WTC11 (cell line): Measurements from ENCODE around the gene PRELID1.

Experiments
- RELA ChIP-seq: sonication (generic); formaldehyde crosslinking; IDR thresholded peaks from 2 replicates; pipeline ENCODE4 v1.8.1; 2022; ENCODE audit warnings: missing genetic modification reagents, mild to moderate bottlenecking, borderline replicate concordance
- TF ChIP-seq, protein P1 (sequence below): sonication (generic); formaldehyde crosslinking; IDR thresholded peaks from 2 replicates; pipeline ENCODE4 v1.8.1; 2022; ENCODE audit warnings: missing genetic modification reagents, borderline replicate concordance
- TF ChIP-seq, protein P2 (sequence below): sonication (generic); formaldehyde crosslinking; IDR thresholded peaks from 2 replicates; pipeline ENCODE4 v1.8.1; 2022; ENCODE audit warnings: low read depth, mild to moderate bottlenecking, moderate library complexity, missing genetic modification reagents, borderline replicate concordance
- TF ChIP-seq, protein P3 (sequence below): fragments of 200-600 bp; IDR thresholded peaks from 2 replicates; pipeline ENCODE4 v1.8.0; 2022; ENCODE audit warnings: antibody characterized with exemption

DNA sequence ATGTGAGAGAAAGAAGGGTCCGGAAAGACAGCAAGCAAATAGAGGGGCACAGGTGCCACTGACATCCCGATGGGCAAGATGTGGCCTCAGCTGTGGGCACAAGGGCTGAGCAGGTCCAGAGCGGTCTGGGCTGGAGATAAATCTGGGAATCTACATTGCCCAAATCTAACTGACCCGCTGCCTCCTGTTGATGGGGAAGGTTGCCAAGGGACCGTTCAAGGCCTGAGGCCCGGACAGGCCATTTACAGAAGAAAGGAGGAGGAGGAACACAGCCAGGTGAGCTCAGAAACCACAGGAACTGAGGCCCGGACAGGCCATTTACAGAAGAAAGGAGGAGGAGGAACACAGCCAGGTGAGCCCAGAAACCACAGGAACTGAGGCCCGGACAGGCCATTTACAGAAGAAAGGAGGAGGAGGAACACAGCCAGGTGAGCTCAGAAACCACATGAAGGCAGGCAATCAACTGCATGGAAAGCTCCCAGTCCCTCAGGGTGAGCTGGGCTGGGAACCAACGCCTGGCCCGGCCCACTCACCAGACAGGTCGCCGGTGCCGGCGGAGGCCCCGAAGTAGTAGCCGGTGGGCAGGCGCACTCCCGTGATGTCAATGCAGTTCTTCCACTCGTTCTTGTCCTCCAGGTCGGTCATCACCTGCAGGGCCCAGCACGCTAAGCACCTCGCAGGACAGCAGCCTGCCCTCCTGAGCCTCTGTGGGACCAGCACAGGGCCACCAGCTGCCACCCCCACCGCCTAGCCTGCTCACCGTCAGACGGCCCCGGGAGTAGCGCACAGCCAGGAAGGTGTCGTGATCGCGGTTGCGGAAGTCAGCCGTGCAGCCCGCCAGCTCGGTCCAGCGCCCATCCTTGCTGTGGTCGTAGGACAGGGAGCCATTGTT lies 33.2 kb downstream of the PRELID1 start:
- TF ChIP-seq, protein P1, sequence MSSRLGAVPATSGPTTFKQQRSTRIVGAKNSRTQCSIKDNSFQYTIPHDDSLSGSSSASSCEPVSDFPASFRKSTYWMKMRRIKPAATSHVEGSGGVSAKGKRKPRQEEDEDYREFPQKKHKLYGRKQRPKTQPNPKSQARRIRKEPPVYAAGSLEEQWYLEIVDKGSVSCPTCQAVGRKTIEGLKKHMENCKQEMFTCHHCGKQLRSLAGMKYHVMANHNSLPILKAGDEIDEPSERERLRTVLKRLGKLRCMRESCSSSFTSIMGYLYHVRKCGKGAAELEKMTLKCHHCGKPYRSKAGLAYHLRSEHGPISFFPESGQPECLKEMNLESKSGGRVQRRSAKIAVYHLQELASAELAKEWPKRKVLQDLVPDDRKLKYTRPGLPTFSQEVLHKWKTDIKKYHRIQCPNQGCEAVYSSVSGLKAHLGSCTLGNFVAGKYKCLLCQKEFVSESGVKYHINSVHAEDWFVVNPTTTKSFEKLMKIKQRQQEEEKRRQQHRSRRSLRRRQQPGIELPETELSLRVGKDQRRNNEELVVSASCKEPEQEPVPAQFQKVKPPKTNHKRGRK (CRISPR knock-in tag): no peak
- TF ChIP-seq, protein P2, sequence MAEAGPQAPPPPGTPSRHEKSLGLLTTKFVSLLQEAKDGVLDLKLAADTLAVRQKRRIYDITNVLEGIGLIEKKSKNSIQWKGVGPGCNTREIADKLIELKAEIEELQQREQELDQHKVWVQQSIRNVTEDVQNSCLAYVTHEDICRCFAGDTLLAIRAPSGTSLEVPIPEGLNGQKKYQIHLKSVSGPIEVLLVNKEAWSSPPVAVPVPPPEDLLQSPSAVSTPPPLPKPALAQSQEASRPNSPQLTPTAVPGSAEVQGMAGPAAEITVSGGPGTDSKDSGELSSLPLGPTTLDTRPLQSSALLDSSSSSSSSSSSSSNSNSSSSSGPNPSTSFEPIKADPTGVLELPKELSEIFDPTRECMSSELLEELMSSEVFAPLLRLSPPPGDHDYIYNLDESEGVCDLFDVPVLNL: no peak
- no peak for TF ChIP-seq RELA (CRISPR knock-in tag)
- TF ChIP-seq, protein P3, sequence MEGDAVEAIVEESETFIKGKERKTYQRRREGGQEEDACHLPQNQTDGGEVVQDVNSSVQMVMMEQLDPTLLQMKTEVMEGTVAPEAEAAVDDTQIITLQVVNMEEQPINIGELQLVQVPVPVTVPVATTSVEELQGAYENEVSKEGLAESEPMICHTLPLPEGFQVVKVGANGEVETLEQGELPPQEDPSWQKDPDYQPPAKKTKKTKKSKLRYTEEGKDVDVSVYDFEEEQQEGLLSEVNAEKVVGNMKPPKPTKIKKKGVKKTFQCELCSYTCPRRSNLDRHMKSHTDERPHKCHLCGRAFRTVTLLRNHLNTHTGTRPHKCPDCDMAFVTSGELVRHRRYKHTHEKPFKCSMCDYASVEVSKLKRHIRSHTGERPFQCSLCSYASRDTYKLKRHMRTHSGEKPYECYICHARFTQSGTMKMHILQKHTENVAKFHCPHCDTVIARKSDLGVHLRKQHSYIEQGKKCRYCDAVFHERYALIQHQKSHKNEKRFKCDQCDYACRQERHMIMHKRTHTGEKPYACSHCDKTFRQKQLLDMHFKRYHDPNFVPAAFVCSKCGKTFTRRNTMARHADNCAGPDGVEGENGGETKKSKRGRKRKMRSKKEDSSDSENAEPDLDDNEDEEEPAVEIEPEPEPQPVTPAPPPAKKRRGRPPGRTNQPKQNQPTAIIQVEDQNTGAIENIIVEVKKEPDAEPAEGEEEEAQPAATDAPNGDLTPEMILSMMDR: no peak
